ENCODE results near the gene MCRS1.

DNA sequence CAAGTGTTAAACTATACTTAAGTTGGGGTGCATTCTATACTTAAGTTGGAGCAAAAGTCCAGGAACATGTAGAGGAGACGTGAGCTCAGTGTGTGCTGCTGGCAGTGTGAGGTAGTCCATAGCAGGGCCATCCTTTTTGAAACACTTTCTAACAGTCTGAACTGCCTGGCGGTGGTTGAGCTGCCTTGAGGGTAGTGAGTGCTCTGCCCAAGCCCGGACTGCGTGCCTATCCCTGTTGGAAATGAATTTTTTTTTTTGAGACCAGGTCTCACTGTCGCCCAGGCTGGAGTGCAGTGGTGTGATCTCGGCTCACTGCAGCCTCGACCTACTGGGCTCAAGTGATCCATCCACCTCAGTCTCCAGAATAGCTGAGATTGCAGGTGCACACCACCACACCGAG is 15.0 kb downstream of the MCRS1 start:
- no peak for TF ChIP-seq POLR2AphosphoS5 (IDR thresholded peaks at IDR 0.05)
- TF ChIP-seq, protein P1, sequence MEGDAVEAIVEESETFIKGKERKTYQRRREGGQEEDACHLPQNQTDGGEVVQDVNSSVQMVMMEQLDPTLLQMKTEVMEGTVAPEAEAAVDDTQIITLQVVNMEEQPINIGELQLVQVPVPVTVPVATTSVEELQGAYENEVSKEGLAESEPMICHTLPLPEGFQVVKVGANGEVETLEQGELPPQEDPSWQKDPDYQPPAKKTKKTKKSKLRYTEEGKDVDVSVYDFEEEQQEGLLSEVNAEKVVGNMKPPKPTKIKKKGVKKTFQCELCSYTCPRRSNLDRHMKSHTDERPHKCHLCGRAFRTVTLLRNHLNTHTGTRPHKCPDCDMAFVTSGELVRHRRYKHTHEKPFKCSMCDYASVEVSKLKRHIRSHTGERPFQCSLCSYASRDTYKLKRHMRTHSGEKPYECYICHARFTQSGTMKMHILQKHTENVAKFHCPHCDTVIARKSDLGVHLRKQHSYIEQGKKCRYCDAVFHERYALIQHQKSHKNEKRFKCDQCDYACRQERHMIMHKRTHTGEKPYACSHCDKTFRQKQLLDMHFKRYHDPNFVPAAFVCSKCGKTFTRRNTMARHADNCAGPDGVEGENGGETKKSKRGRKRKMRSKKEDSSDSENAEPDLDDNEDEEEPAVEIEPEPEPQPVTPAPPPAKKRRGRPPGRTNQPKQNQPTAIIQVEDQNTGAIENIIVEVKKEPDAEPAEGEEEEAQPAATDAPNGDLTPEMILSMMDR (IDR thresholded peaks at IDR 0.05; ENCODE audit: poor library complexity, severe bottlenecking): no peak
- no peak for TF ChIP-seq EZH2 (IDR thresholded peaks at IDR 0.05; ENCODE audit: borderline replicate concordance, insufficient read depth, low read length, poor library complexity, severe bottlenecking)
- TF ChIP-seq EP300 (conservative IDR thresholded peaks at IDR 0.05; ENCODE audit: poor library complexity, severe bottlenecking): no peak
- TF ChIP-seq TAF1 (IDR thresholded peaks at IDR 0.05; ENCODE audit: low read depth): no peak
- TF ChIP-seq MXI1 (conservative IDR thresholded peaks at IDR 0.05; ENCODE audit: poor library complexity, severe bottlenecking): no peak
- TF ChIP-seq RAD21 (conservative IDR thresholded peaks at IDR 0.05): no peak
- no peak for TF ChIP-seq REST (IDR thresholded peaks at IDR 0.05; ENCODE audit: borderline replicate concordance)

Data from neural cell (in vitro differentiated cells).